IPS-NIHi7 (cell line): ENCODE measurements around the gene HAPLN2.

ENCODE experiments used
- DNase-seq: peaks from one replicate; pipeline ENCODE4 v3.0.0; 2012; ENCODE audit warnings: mixed read lengths; ENCODE audit errors: extremely low spot score

Gene HAPLN2

DNA sequence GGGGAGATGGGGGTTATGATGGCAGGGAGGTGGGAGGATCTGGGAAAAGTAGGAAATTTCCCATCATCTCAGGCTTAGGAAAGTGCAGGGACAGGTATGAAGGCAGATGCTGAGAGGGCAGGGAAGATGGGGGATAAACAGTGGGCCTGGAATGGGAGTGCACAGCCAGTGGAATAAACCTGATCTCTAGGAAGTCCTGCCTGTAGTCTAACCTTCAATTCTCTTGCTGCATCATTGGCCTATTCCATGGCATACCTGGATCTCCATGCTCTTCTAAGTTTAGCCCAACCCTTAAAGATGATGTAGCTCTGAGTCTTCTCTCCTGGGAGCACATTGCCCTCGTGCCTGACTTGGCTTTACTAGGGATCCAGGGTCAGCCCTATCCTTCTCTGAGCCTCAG, 25.4 kb downstream of the HAPLN2 start:
- DNase-seq: no peak

- DNase-seq: no peak
These were observed 25.8 kb downstream of the HAPLN2 start for GRCh38 chr1:156645056-156645455.

- DNase-seq: no peak
These were observed 26.5 kb downstream of the HAPLN2 start for GRCh38 chr1:156645666-156646065.

GRCh38 chr1:156646738-156647211, 27.6 kb downstream of the HAPLN2 start:
- no peak for DNase-seq

- DNase-seq: no peak
These were observed 28.1 kb downstream of the HAPLN2 start for GRCh38 chr1:156647351-156647750.

GRCh38 chr1:156648496-156648895, 29.3 kb downstream of the HAPLN2 start:
- no peak for DNase-seq

DNA sequence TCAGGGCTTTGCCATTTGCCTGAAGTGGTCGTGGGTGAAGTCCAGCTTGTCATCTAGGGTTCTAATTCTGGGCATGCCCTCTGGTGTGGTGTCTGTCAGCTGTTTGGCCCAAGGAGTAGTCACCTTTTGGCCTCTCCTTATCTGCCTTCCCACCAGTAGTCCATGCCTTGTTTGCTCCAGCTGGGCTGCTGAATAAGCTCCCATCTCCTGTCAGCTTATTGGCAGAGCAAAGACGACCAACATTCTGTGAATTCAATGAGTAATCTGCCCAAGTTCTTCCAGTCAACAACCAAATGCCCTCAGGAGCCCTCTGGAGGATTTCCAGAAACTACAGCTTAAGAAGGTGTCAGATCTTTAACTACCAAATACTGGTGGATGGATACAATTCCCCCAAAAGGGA, 29.7 kb downstream of the HAPLN2 start:
- no peak for DNase-seq

GRCh38 chr1:156652131-156652991, 33.1 kb downstream of the HAPLN2 start:
- DNase-seq: peak; percentile 78

DNA sequence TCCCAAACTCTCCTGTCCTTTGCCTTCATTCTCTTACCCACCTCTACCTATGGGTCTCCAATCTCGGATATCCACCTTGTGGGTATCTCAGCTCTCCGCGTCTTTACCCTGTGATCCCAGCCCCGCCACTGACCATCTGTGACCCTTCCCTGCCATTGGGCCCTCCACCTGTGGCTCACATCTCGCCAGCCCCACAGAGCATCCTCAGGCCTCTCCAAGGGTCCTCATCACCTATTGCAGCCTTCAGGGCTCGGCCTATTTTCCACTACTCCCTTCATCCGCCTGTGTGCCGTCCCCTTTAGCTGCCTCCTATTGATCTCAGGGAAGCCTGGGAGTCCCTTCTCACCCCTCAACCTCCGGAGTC, 33.8 kb downstream of the HAPLN2 start:
- no peak for DNase-seq

GRCh38 chr1:156654700-156655099, 35.5 kb downstream of the HAPLN2 start:
- no peak for DNase-seq

GRCh38 chr1:156655151-156655903, 36.1 kb downstream of the HAPLN2 start:
- no peak for DNase-seq

GRCh38 chr1:156655904-156656516, 36.8 kb downstream of the HAPLN2 start:
- DNase-seq: no peak

DNA sequence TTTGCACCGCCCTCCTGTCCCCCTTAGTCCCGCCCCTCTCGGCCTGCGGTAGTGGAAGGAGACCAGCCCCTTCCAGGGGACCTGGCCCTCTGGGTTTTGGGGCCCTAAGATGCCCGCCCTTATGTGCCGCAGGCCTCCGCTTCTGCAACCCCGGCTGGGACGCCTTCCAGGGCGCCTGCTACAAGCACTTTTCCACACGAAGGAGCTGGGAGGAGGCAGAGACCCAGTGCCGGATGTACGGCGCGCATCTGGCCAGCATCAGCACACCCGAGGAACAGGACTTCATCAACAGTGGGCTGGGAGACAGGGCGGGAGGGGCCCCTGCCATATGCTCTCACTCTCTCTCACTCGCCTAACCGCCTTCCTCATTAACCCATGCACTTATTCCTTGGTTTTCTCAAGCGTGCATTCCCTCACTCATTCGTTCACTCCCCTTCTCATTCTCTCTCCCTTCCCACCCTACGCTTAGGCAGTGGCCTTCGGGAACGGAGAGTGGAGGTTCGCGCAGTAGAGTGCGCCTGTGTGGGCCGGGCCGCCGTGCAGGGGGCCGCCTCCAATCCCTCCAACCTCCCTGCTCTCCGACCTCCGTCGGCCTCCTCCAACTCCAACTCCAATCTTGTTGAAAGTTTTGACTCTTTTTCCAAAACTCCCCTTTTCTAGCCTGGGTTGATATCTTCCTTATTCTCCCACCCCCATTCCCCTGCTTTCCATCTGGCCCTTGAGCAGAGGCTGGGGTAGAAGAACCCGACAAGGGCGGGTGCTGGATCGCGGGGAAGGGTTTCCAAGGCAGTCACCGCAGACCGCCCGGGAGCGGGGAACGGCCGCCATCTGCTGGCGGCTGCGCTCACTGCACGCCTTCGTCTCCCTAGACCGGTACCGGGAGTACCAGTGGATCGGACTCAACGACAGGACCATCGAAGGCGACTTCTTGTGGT, 37.9 kb downstream of the HAPLN2 start:
- DNase-seq: peak; percentile 83

- DNase-seq: no peak
These were observed 38.6 kb downstream of the HAPLN2 start for GRCh38 chr1:156657741-156658319.

DNA sequence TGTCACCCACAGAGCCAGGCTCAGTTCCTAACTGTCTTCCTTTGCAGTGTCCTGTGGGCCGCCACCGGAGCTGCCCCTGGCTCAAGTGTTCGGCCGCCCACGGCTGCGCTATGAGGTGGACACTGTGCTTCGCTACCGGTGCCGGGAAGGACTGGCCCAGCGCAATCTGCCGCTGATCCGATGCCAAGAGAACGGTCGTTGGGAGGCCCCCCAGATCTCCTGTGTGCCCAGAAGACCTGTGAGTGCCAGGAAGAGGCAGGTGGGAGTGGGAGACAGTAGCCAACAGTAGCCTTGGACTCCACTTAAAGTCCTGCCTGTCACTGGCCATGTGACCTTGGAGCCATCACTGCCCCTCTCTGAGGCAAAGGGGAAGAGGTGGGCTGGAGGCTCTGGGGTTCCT, 39.3 kb downstream of the HAPLN2 start:
- DNase-seq: no peak

GRCh38 chr1:156658945-156659574, 39.8 kb downstream of the HAPLN2 start:
- no peak for DNase-seq

- DNase-seq: no peak
These were observed 40.4 kb downstream of the HAPLN2 start for GRCh38 chr1:156659661-156659987.

- DNase-seq: peak; percentile 98
These were observed 41.0 kb downstream of the HAPLN2 start for GRCh38 chr1:156659988-156660751.

DNA sequence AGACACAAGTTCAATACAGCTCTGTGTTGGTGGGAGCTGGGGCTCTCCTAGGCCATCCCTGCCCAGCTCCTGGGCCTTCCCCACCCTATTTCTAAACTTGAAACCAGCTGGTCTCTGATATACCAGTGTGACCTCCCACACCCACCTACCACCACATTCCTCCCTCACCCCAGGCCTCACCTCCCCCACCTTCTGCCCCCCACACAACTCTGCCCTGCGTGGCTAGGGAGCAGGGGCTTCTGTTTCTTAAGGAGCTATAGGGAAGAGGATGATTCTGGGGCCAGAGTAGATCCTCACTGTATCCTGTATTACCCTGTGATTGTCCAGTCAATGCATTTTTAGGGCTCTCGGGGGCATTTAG, 41.5 kb downstream of the HAPLN2 start:
- DNase-seq: no peak
